ENCODE results near the gene TAC4.
A peak's percentile ranks its signal among the peaks of the same experiment; 100 is the strongest.

The TAC4 gene, protein sequence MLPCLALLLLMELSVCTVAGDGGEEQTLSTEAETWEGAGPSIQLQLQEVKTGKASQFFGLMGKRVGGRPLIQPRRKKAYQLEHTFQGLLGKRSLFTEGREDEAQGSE

DNA sequence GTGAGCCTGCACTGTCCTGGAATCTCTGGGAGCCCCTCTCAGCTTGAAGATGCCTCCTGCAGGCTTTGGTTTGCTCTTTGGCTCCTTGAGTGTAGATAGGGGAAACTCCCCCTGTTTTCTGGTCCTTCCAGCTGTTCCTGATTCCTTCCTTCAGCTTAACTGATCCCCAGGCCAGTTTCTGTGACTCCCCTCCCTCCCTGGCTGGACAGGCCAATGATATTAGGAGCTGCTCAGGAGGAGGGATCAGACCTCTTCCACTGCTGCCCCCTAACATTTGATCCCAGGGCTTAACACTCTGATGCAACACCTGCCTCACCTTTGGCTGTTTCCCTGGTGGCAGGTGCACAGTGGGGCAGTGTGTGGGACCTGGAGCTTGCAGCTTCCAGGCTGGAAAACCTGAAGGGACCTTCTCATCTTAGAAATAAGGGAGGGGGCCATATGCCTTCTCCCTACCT is at the start of gene TAC4:
Gene TAC4, minus strand, starts transcription at position 51 of the 455 bp plus-strand sequence. CDS start 52 bp downstream, outside the sequence.
- no peak for DNase-seq

- DNase-seq, result no peak
These were observed 49.0 kb upstream of the TAC4 start for GRCh38 chr17:49896860-49897259.

DNA sequence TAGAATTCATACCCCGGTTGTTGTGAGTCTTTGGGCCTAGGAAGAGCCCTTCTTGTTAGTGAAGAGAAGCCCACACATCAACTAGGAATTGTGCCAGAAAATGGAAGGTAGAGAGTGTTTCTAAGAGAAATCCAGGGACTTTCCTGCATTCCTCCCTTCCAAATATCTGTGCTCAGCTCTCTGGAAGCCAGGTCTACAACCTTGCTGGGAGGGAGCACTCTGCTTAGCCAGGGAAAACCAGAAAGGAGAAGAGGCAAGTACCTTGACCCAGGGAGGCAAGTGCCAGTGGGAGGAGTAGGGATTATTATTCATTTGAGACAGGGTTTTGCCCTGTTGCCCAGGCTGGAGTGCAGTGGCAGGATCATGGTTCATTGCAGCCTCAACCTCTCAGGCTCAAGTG is 48.4 kb upstream of the TAC4 start:
- no peak for DNase-seq

DNA sequence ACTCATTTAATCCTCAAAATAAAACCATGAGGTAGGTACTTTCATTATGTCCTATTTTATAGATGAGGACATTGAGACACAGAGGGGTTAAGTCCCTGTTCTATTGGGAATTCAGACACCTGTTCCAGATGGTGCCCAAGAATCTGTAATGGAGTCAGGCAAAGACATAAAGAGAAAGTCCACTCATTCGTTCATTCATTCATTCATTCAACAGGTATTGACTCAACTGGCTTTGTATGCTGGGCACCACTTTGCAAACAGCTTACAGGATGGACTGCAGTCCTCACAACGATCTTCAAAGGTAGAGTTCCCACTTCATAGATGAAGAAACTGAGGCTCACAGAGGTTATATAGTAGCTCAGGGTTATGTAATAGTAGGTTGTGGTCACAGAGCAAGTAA is 47.9 kb upstream of the TAC4 start:
- DNase-seq, result no peak

DNA sequence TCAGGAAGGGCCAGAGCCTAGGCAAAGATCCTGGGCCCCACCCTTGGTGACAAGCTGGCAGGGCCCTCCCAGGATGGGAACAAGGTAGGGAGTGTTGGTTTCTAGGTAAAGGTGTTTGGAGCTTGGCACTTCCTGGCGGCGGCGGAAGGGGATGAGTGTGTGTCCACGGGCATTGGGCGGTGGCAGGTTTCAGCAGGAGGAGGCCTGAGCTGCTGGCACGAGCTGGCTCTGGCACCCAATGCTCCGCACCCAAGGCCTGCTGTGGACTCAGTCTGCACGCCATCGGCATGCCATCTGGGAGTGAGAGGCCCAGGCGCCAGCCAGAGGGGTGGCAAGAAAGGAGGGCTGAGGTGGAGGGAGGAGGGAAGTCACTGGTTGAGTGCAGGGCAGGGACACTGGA is 46.9 kb upstream of the TAC4 start:
- DNase-seq, result no peak

DNA sequence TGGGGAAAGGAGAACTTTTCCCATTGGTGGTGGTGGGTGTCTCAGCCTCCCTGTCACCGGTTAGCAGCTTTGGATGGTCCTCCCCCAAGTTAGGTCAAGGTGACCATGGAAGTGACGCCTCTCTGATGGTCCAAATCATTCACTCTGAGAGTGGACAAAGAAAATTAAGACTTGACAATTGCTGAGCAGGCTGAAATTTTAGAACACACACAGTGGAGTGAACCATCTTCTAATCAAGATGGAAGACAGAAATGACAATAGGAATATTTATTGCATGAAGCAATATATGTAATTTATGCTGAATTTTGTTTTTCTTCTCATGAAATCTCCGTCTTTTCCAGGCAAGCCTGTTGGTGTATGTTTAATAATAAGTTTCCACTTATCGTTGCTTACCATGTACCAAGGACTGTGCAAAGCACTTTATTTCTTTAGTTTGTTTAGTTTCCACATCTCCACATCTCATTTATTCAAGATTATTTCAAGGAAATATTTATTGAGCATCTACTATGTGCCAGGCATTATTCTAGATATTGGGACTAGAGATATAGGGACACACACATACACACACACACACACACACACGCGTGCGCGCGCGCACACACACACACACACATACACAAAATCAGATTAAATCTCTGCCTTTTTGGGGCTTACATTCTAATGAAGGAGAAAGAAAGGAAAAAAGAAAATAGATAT is 44.0 kb upstream of the TAC4 start:
- DNase-seq, result no peak

GRCh38 chr17:49891271-49891670 is 43.4 kb upstream of the TAC4 start:
- DNase-seq, result no peak

DNA sequence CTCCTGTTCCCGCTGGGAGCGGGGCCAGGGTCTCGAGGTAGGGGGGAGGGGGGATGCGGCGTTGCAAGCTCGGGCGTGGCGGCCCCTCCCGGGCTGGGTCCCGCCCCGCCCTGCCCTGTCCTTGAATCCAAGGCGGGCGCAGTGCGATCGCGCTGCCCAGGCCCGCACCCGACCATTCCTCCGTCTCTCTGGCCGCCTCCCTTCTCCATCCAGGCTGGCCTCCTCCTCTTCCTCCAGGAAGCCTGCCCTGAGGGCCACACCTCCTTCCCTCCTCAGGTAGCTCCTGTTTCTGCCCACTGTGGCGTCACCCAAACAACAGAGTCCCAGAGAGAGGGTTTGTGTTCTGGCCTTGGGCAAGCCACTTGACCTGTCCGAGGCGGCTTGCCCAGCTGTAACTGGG is 43.0 kb upstream of the TAC4 start:
- DNase-seq, result no peak

GRCh38 chr17:49890077-49890821 is 42.4 kb upstream of the TAC4 start:
- no peak for DNase-seq

DNA sequence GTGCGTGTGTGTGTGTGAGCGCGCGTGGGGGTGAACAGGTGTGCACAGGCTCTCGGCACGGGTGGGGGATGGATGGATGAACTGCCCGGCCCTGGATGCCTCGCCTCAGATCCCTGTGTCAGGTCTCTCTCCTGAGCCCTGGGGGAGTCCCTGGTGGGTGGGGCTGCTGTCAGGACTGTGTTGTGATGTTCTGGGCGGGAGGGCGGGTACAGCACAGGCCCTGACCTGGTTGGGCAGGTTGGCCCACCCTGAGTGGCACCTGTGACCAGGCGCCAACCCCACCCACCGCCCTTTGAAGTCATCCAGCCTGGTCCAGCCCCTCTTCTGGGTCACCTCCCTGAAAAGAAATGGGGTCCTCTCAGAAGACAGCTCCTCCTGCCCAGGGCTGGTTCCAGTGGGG is 41.6 kb upstream of the TAC4 start:
- DNase-seq, result no peak

DNA sequence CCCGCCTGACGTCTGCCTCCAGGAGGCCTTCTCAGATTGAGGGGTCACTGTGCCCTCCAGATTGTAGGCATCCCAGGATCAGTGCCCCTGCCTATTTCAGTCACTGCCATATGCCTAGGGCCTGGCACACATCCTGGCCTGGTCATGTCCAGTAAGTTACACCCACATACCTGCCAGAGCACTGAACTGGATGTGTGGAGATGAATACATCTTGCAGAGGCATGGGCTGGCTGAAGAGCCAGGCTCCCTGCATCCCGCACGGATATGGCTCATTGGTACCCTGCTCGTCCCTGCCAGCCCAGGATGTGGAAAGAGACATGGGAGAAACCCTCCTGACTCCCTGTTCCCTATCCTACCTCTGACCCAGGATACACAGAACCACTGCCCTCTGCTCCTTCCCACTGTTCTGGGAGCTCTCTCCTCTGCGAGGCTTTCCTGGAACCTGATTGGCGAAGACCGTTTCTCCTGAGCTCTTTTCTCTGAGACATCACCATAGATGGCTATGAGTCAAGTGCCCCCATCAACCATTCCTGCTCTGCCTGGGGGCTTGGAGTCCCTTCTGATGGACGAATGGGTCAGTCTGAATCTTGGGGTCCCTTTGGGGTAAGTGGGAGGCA is 40.0 kb upstream of the TAC4 start:
- no peak for DNase-seq

GRCh38 chr17:49887086-49887743 is 39.3 kb upstream of the TAC4 start:
- no peak for DNase-seq

DNA sequence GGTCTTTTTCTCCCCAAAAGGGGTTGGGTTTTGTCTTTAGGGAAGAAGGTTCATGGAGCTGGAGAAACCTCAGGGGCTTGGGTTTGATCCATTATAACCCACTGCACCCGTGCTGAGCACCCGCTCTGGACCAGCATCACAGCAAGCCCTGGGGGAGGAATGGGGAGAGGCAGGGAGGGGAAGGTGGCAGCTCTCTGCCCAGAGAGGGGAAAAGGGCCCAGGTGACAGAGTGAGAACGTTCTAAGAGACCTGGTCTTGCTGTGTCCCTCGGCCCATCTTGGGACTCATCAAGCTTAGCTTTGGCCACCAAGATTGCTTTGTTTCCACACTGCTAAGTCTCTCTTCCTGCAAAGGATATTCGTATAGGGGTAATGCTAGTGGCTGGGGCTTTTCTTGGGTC is 38.2 kb upstream of the TAC4 start:
- DNase-seq, result no peak

DNA sequence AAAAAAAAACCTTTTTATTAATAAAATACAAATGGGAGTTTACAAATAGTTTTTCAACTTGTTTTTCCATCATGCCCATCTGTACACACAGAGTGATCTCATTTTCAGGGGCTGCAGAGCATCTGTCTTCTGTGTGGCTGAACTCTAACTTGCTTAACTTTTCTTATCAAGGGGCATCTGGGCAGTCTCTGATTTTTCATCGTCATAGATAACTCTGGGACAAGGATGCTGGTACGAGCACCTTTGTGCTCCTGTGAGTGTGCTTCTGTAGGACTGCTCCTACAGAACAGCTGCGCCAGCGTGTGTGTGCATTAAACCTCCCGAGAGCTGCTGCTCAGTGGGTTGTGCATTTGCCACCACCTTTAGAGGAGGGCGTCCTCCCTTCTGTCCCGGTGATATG is 34.6 kb upstream of the TAC4 start:
- DNase-seq, result no peak

- no peak for DNase-seq
These were observed 33.2 kb upstream of the TAC4 start for GRCh38 chr17:49881054-49881402.

- peak; percentile 46 to 76 for DNase-seq
These were observed 32.6 kb upstream of the TAC4 start for GRCh38 chr17:49880291-49881053.

GRCh38 chr17:49878931-49879904 is 31.3 kb upstream of the TAC4 start:
- DNase-seq, result no peak

DNA sequence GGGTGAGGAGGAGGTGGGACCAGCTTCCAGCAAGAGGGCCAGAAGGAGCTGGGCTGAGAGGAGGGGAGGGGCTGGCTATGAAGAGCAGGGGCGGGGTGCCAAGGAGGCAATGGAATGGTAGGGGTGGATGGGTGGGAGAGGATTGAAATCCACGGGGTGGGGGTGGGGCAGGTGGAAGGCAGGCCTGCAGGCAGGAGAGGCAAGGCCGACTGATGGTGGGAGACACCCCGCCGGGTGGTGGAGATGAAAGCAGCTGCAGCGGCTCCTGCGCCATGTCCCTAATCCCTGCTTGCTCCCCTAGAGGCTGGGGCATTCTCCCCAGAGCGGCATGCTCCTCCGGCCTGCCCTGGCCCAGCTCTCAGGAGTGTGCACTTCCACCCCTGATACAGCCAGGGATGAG is 27.8 kb upstream of the TAC4 start:
- DNase-seq, result no peak

DNA sequence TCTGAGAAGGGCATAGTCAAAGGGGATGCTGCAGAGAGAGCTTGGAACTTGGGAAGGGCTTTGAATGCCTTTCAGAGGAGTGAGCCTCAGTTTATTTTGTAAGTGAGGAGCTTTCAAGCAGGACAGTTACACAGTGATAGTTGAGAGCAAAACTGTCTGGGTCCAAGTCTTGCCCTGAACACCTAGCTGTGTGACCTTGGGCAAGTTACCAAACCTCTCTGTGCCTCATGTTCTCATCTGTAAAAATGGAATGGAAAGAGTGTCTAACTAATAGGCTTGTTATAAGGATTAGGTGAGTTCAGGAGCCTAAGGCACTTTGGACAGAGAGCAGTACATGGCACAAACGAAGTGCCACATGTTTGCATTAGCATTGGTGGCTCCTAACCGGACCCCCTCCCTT is 27.0 kb upstream of the TAC4 start:
- DNase-seq, result no peak

DNA sequence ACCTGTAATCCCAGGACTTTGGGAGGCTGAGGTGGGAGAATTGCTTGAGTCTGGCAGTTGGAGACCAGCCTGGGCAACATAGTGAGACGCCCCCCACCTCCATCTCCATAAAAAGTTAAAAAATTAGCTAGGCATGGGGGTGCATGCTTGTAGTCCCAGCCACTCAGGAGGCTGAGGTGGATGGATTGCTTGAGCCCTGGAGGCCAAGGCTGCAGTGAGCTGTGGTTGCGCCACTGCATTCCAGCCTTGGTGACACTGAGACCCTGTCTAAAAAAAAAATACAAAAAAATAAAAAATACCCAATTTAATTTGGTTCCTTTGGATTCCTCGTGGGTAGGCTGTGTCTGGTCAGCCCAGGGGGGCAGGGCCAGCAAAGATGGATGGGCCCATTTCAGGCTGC is 26.1 kb upstream of the TAC4 start:
- no peak for DNase-seq

GRCh38 chr17:49873466-49873865 is 25.6 kb upstream of the TAC4 start:
- DNase-seq, result no peak

Data from NCI-H2081 (cell line).